ENCODE data around the gene CENPS.
A peak's percentile ranks its signal among the peaks of the same experiment; 100 is the strongest.
"Not testable (repeated sequence)": the region's sequence is repeated elsewhere in the genome, so short reads cannot be mapped to it uniquely, and the experiment has no call there.

Gene CENPS

DNA sequence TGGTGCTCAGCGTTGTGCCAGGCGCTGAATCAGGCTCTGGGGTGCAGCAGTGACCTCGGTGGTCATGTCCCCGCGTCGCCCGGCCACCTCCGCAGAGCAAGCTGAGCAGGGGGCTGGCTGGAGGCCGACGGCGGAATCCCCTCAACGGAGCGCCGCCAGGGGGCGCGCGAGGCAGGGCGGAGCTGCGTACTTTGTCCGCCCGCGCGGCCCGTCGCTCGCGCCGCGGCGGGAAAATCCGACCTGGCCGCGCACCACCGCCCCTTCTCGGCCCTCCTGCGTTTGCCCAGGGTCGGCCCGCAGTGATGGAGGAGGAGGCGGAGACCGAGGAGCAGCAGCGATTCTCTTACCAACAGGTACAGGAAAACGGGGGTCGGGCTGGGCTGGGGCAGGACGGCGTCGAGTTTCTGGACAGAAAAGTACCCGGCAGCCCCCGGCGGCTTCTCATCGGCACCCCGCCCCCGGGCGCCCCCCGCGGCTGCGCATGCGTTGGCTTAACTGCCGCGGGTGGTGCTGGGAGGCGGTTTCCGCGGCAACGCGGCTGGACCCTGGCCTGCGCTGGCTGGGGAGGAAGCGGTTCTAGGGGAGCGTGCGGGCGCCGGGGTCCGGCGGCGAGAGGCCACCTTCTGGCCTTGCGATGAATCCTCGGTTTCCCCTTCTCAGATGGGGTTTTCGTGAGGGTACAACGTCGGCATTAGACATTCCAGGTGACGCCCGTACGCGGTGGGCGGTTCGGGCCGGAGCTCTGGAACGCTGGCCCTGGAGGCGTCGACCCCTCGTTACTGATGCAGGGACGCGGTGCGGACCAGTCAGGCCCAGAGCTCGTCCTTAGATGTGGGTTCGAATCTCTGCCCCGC is at the start of gene CENPS:
CENPS (plus strand) TSS at position 218 of the 854 bp plus-strand sequence; CDS start at position 303, 85 bp downstream.
- peak; percentile 18 for DNase-seq

DNA sequence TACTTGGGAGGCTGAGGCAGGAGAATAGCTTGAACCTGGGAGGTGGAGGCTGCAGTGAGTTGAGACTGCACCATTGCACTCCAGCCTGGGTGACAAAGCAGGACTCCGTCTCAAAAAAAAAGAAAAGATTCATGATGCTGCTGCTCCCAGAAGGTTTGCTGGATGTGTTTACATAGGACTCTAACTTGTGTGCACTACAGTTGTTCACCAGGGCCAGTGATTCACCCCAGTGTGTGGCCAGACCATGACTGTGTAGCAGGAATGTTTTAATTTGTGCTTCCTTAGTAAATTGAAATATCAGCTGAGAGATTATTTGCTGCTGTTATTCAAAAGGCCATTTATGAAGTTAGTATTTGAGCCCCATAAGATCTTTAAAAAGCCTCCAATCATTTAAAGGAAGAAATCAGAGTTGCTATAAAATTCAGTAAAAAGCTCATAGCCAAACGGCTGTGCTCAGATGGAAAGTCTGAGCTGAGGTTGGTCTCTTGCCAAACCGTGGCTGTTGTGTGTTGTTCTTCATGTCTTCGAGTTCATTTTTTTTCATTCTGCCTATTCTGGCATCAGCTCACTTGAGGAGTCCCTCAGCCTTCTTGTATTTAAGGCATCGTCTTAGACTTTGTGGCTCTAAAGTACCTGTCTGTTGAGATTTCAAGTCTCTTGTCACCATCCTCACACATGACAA is 49.5 kb upstream of the CENPS start:
- DNase-seq, result no peak

DNA sequence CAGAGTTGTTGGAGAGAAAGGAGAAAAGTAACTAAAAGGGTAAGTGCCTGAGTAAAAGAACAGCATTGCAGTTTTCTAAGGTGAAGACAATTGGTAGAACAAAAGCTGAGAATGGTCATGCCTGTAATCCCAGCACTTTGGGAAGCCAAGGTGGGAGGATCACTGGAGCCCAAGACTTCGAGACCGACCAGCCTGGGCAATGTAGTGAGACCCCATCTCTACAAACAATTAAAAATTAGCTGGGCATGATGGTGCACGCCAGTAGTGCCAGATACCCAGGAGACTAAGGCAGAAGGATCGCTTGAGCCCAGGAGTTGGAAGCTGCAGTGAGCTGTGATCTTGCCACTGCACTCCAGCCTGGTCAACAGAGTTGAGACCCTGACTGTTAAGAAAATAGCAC is 46.6 kb upstream of the CENPS start:
- no peak for DNase-seq

DNA sequence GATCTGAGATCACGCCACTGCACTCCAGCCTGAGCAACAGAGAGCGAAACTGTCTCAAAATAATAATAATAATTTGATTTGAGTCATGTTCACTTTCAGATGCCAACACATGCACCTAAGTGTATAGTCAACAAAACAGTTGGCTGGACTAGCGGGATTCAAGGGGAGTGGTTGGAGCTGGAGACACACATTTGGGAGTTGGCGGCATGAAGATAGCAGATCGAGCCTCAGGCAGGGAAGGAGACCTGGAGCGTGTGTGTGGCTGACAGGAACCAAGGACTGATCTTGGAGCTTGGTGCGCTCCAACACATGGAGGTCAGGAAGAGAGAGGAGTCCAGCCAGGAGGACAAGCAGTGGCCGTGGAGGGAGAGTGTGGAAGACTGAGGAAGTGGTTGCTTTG is 46.0 kb upstream of the CENPS start:
- DNase-seq, result no peak

DNA sequence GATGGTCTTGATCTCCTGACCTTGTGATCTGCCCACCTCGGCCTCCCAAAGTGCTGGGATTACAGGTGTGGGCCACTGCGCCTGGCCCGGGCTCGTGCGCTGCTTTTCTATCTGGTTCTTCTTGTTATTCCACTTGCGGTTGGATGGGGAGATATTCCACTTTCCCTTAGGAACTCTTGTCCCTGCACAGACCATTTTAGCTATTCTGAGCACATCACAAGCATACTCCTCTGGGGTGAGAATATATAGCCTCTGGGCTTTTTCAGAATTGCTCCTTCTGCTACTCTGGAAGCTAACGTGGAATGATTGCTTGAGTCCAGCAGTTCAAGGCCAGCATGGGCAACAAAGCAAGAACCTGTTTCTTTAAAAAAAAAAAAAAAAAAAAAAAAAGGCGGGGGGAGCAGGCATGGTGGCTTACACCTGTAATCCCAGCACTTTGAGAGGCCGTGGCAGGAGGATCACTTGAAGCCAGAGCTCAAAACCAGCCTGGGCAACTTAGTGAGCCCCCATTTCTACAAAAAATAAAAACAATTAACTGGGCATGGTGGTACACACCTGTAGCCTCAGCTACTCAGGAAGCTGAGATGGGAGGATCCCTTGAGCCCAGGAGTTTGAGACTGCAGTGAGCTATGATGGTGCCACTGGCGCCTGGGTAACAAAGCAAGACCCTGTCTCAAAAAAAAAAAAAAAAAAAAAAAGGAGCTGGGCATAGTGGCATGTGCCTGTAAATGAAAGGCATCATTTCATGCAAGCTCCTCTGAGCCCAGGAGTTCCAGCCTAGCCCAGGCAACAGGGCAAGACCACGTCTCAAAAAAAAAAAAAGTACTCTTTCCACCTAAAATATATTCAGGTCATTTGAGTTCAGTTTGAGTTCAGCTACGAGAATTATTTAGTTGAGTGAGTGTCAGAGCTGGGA is 43.2 kb upstream of the CENPS start:
- DNase-seq, result no peak

DNA sequence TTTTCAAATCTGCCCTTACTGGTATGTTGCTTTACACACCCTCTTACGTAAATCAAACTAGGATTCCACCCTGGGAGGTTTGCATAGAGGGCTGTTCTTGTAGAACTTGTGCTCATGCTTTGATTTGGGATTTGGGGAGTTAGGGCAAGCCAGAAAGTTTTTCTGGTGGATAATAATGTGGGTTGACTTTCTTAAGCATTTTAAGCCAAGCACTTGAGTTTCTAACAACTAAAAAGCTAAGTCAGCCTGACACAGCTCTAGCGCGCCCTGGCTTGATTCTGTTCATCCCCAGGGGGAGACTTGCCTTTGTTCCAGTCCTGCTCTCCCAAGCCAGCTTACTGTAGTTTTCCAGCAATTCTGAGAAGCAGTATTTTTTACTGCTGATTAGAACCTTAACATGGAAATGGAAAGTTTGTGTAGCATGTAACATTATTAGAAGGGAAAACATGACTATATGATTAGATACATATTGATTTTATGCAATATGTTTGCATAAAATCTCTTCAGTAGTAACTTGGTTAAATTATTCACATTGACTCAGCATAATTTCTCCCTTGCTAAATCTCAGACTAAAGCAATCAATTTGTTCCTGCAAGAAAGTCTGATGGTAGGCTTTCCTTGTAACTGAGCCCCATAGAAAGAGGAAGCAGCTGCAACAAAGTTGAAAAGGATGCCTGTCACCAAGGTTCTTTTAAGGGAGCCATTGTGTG is 42.4 kb upstream of the CENPS start:
- DNase-seq, result no peak

DNA sequence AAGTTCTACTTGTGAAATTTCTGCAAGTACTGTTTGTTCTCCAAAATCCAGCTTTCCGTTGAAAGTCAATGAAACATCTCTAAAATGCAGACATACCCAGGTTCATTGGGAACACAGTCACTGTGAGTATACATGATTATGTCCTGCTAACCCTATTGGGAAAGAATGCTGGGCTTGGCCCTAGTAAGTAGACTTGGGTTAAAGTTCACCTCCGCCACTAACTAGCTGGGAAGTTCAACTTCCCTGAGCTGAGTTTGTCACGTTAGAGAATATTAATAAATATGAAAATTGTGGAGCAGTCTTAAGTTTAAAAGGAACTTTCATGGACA is 41.9 kb upstream of the CENPS start:
- DNase-seq, result no peak

DNA sequence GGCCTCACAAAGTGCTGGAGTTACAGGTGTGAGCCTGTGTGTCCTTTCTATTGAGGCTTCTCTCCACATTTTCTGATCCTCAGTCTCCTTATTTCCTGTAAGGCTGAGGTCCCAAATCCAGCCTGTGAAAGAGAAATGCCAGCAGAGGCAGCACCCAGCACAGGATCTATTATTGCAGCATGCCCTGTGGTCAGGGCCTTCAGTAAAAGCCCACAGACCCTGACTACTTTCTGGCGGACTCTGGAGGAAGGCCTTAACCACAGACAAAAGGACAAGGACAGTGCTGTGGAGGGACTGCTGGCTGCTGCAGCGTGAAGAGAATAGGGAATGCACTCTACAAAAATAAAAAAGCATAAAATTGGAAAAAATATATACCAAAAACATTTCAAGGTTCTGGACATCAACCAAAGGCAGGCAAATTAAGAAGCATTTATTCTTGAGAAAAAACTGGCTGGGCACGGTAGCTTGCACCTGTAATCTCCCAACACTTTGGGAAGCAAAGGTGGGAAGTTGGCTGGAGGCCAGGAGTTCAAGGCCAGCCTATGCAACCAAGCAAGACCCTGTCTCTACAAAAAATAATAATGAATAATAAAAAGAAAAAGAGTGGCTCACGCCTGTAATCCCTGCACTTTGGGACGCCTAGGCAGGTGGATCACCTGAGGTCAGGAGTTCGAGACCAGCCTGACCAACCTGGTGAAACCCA is 40.8 kb upstream of the CENPS start:
- DNase-seq, result no peak

DNA sequence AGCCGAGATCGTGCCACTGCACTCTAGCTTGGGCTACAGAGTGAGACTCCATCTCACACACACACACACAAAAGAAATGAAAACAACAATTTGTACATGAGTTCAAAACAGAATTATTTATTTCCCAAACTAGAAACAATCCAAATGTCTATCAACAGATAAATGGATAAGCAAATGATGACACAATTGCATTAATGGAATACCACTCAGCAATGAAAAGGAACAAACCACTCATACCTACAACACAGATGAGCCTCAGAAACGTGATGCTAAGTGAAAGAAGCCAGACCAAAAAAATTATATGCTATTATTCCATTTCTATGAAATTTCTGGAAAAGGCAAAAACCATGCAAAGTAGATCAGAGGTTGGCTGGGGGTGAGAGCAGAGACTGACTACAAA is 33.4 kb upstream of the CENPS start:
- DNase-seq, result no peak

DNA sequence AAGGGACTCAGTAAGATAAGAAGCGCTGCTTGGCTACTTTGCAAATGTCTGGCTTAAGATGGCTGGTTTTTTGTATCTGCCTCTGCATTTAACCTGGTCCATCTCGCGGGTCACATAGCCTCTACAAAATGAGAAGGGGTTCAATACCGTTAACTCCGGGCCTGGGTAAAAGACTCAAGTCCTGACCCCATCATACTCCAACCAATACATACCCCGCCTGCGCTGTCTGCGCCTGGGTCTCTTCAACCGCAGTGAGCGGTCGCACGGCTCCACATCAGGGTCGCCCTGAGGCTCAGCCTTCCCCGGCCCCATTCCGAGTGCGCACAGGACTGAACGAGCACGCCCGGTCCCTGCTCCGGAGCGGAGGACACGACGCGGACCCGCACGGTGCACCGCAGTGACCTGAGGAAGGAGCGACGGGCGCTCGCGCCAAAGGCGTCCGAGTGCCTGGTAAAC is 31.9 kb upstream of the CENPS start:
- DNase-seq, result no peak

DNA sequence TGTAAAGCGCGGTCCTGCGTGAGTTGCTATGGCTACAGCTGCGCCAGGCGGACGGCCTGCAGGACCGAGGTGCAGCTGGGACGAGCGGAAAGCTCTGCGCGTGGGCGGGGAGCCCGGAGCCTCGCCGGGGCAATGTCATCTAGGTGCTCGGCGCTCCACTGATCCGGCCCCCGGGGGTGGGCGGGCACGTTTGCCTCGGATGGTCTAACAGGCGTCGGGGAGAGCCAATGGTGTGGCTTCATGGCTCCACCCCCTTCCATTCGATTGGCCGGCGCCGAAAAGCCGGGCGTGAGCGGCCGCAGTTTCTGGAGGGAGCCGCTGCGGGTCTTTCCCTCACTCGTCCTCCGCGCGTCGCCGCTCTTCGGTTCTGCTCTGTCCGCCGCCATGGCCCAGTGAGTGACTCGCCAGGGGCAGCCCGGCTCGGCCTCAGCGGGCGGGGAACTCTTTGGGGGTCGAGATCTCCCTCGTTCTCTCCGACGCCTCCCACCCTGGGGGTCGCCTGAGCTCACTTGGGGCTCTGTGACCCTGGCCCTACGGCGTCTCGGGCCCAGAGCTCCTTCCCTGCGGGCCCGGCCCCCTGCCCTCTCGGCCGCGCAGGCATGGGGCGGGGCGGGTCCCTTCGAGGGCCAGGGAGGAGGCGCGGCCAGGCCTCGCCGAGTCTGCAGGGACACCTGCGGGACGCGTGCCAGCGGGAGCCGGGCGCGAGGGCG is 31.3 kb upstream of the CENPS start, which contains the start of gene PGD:
PGD (plus strand) TSS at position 331 of the 710 bp plus-strand sequence; CDS start at position 385, 54 bp downstream.
- peak; percentile 85 for DNase-seq

DNA sequence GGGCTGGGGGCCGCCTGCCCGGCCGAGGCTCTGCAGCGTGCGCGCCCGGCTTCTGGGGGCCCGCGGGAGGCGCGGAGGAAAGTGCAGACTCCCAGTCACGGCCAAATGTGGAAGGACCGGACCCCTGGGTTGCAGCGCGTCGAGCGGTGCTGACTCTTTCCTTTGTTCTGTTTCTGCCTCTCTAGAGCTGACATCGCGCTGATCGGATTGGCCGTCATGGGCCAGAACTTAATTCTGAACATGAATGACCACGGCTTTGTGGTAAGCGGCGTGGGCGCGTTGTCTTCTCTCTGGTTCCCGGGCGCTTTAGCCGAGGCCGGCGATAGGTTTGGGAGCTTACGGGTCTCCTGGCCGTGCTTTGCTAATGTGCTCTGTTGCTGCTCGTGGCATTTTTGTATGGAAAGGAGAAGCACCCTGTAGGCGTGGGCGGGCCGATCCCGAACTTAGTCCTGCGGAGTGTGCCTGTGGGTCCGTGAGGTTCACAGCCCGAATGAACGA is 30.7 kb upstream of the CENPS start:
- no peak for DNase-seq

DNA sequence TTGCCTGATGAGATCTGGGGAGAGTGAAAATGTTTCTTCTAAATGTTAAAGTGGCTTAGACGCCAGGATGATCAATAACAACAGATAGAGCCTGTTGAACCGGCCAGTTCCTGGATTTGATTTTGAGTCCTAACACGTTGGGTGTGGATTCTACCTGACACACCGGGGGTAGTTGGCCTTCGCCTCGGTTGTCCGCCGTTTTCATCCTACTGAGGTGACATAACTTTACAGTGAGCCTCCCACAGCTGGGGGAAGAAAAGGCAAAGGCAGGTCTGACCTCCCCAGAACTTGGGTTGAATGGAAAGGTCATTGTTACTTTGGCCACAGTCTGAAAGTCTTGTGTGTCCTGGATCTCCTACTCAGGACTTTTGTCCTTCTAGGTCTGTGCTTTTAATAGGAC is 30.2 kb upstream of the CENPS start:
- no peak for DNase-seq

DNA sequence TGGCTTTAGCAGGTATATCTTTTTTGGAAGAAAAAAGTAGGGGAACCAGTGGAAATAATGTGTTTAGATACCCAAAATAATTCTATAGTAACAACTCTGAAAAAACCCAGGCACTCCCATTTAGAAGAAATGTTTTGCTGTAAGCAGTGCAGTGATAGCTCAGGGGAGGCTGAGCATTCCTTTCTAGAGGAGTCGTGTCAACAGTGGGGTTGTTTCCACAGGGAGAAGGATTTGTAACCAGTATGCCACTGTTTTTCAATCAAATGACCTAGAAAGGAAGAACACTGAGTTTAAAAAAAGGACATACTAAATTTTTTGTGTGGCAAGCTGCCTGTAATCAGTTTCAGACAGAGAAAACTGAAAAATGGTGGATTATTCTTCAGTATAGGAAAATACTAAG is 29.0 kb upstream of the CENPS start:
- DNase-seq, result no peak

DNA sequence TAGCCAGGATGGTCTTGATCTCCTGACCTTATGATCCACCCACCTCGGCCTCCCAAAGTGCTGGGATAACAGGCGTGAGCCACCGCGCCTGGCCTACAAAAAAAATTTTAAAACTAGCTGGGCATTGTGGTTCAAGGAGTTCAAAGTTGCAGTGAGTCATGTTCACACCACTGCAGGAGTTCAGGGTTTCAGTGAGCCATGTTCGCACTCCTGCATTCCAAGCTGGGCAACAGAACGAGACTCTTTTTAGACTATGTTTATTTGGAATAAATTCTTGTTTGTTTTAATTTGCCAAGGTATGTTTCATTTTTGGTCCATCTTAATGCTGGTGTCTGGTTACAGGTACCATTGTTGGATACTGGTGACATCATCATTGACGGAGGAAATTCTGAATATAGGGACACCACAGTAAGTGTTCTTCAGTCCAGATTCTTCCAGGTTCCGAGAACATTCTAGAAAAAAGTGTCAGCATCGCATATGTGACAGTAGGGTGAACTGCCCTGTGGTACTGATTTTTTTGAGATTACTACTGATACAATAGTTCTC is 27.4 kb upstream of the CENPS start:
- DNase-seq, result no peak

DNA sequence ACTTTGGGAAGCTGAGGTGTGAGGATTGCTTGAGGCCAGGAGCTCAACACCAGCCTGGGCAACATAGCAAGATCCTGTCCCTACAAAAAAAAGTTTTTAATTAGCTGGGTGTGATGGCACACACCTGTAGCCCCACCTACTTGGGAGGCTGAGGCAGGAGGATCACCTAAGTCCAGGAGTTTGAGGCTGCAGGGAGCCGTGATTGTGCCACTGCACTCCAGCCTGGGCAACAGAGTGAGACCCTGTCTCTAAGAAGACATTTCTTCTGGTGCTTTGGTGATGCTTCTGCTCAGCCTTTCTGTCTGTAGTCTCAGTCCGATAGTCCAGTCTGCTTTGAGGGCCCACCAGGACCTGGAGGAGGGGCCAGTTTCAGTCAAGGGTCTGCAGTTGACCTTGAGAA is 23.0 kb upstream of the CENPS start:
- DNase-seq, result no peak

DNA sequence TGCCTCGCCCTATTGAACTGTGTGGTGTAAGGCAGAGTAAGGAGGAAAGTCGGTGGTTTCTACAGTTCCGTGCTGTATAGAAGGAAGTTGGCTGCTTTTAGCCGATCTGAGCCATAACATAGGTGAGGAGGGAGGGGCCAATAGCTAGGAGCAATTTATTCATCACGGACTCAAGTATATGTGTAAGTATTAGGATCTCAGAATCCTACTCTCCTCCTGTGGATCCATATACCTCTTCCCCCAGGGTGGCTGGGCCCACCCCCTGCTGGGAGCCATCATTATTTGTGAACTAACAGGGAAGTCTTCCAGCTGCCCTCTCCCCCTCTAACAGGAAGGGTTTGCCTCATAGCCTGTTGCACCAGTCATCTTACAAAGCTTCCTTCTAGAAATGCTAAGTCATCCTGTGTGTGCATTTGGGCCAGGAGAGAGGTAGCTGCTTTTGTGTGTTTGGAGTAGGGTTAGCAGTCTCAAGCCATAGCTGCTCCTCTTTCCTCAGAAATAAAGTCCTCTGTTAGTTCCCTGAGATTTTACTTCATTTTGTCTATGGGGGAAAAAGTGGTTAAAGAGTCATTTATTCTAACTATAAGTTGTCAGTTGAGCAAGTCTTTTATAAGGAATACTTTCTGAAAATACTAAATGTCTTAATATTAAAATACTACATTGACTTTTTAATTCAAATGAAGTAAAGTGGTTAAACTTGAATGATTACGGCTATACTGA is 14.9 kb upstream of the CENPS start:
- no peak for DNase-seq

DNA sequence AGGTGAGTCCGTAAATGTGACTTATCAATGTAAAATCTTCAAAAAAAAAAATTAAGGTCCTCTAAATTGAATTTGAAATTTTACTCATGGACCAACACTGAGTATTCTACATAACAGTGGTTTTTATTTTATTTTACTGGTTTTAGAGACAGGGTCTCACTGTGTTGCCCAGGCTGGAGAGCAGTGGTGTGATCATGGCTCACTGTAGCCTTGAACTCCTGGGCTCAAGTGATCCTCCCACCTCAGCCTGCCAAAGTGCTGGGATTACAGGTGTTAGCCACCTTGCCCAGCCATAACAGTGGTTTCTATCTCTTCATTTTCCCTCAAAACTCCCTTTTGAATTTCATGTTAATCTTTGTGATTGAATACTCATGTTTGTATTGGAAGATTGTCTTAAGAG is 14.3 kb upstream of the CENPS start:
- not testable (repeated sequence) for DNase-seq

DNA sequence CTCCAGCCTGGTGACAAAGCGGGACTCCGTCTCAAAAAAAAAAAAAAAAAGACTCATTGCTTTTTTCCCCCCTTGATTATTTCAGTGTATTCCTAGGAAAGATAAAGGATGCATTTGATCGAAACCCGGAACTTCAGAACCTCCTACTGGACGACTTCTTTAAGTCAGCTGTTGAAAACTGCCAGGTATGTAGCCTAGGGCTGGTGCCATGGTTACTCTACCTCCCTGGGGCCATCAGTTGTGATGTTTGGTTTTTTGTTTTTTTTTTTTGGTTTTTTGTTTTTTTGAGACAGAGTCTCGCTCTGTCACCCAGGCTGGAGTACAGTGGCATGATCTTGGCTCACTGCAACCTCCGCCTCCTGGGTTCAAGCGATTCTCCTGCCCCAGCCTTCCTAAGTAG is 11.5 kb upstream of the CENPS start:
- not testable (repeated sequence) for DNase-seq

DNA sequence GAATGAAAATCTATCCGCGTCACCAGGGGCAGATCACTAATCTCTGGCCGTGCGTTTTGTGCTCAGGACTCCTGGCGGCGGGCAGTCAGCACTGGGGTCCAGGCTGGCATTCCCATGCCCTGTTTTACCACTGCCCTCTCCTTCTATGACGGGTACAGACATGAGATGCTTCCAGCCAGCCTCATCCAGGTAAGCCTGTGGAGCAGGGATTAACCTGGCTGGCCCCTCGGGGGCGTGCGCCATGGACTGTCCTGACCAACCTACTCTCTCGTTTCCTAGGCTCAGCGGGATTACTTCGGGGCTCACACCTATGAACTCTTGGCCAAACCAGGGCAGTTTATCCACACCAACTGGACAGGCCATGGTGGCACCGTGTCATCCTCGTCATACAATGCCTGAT is 10.9 kb upstream of the CENPS start:
- no peak for DNase-seq
